PC-9 (cell line): ENCODE data around the gene KIAA1671. TPM values are rescaled to one million over a fixed set of nuclear protein-coding genes. Genes with fewer than 3 reads are reported as not detected.

Experiments used
- BruUV-seq: library from RNA; stranded (reverse); fragments of 400-500 nt; replicated peaks from 2 replicates; lab custom pipeline; 2021; lab: Mats Ljungman, UMichigan
- CTCF ChIA-PET: fragments of 300-600 bp; sonication (Branson Sonifier 250); formaldehyde crosslinking; loops from one replicate; lab custom pipeline; 2022; ENCODE audit warnings: antibody characterized with exemption; lab: Charles Lee
- POLR2A ChIA-PET: fragments of 300-600 bp; sonication (Branson Sonifier 250); formaldehyde crosslinking; loops from one replicate; lab custom pipeline; 2022; ENCODE audit warnings: antibody characterized with exemption; ENCODE audit not compliant: unreplicated experiment; lab: Charles Lee
- DNase-seq, 2 experiments: peaks; one replicate each; pipeline versions ENCODE4 v3.0.0 to v3.0.0-alpha.2; 2015 to 2022; ENCODE audit warnings: mixed read lengths in 1 of 2
- H2AFZ ChIP-seq: fragments of 200-600 bp; sonication (generic); 2 replicates; pipeline ENCODE4 v1.8.1; 2017; ENCODE audit warnings: antibody characterized with exemption
- H3F3A ChIP-seq: fragments of 200-600 bp; sonication (generic); 2 replicates; pipeline ENCODE4 v1.8.1; 2017; ENCODE audit warnings: antibody characterized with exemption, mild to moderate bottlenecking, low read depth; ENCODE audit not compliant: insufficient read depth
- H3K27ac ChIP-seq: fragments of 200-600 bp; sonication (generic); 2 replicates; pipeline ENCODE4 v1.6.1; 2016; ENCODE audit warnings: mixed run types
- H3K27me3 ChIP-seq: fragments of 200-600 bp; sonication (generic); 2 replicates; pipeline ENCODE4 v1.6.1; 2016; ENCODE audit warnings: low read depth, mixed run types; ENCODE audit not compliant: insufficient read depth
- H3K36me3 ChIP-seq: fragments of 200-600 bp; sonication (generic); 2 replicates; pipeline ENCODE4 v1.6.1; 2016; ENCODE audit warnings: low read depth, mixed run types
- H3K4me1 ChIP-seq: fragments of 200-600 bp; sonication (generic); replicated peaks from 2 replicates; pipeline ENCODE4 v1.6.1; 2016; ENCODE audit warnings: mixed run types; ENCODE audit not compliant: insufficient read depth
- H3K4me2 ChIP-seq: fragments of 200-600 bp; sonication (generic); 2 replicates; pipeline ENCODE4 v1.6.1; 2017; ENCODE audit warnings: mixed run types
- H3K4me3 ChIP-seq: fragments of 200-600 bp; sonication (generic); 2 replicates; pipeline ENCODE4 v1.6.1; 2016; ENCODE audit warnings: mixed run types
- H3K79me2 ChIP-seq: fragments of 200-600 bp; sonication (generic); 2 replicates; pipeline ENCODE4 v1.6.1; 2017; ENCODE audit warnings: low read depth, mixed run types
- H3K9me2 ChIP-seq: fragments of 200-600 bp; sonication (generic); 2 replicates; pipeline ENCODE4 v1.8.1; 2017; ENCODE audit warnings: mild to moderate bottlenecking; ENCODE audit not compliant: insufficient read depth
- H3K9me3 ChIP-seq: fragments of 200-600 bp; sonication (generic); 2 replicates; pipeline ENCODE4 v1.8.1; 2016; ENCODE audit warnings: low read depth; ENCODE audit not compliant: insufficient read depth
- H4K20me1 ChIP-seq: fragments of 200-600 bp; sonication (generic); 2 replicates; pipeline ENCODE4 v1.8.1; 2017; ENCODE audit not compliant: insufficient read depth
- EZH2 ChIP-seq: fragments of 200-600 bp; sonication (generic); IDR thresholded peaks from 2 replicates; pipeline ENCODE4 v1.8.0; 2017; ENCODE audit warnings: antibody characterized with exemption, low read depth
- intact Hi-C: fragments of 100-400 bp; cut with micrococcal nuclease; formaldehyde crosslinking; loops from one replicate; pipeline ENCODE4 v1.10.0; 2022; ENCODE audit not compliant: unreplicated experiment
- total RNA-seq: library from RNA; stranded (reverse); gene quantifications from 2 replicates; pipeline ENCODE4 v1.2.3, GENCODE V29; 2021
- TF ChIP-seq, protein P1 (sequence below): fragments of 200-600 bp; sonication (generic); conservative IDR thresholded peaks from 2 replicates; pipeline ENCODE4 v1.6.1; 2017; ENCODE audit warnings: mixed run types, antibody characterized with exemption, mild to moderate bottlenecking, moderate library complexity

KIAA1671 gene
- total RNA-seq, 1 experiment from 2014 or later = 44.3 TPM

DNA sequence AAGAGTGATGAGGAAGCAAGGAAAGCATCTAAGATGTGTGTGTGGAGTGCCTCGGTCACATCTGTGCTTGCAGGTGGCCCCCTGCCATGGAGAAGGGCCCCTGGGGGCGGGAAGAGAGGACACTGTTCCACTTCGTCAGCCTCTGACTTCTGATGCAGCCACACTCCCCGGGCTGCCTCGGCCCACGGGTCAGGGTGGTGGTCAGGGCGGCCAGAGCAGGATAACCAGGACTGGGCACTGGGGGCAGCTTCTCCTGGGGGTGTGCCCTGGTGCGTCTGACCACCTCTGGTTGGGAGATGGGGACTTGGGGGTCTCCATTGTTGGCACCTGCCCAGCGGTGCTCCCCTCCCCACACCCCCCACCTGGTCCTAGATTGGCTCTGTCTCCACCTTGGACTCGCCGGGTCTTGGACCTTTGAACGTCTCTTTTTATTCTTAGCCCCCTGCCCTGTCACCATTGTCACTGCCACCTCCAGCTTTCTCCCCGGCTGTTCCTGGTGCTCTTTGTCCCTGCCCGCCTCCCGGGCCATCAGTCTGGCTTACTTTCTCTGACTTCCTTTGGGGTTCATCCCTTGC lies 114.4 kb downstream of the KIAA1671 start:
- Histone ChIP-seq H3K9me3 (no peaks in the 10 kb centered on the region), H3K27me3 (no peaks in the 10 kb centered on the region), H3K9me2 (no peaks in the 10 kb centered on the region), H3K36me3 (no peaks in the 10 kb centered on the region), H3K4me1 (no peaks in the 10 kb centered on the region), H3K79me2 (no peaks in the 10 kb centered on the region), H4K20me1 (0 out of 2 replicates have a peak, but pooled peaks cover 4% of the 10 kb centered on the region), H3K27ac (no peak overlapping the region), H3K4me2 (no peak overlapping the region), H3F3A (no peaks in the 10 kb centered on the region), H3K4me3 (no peak overlapping the region), H2AFZ (no peak overlapping the region)
- ChIA-PET CTCF (no interaction called here), POLR2A (no interaction called here)
- BruUV-seq = no TSS peak
- no peak for TF ChIP-seq EZH2
- TF ChIP-seq, protein P1, sequence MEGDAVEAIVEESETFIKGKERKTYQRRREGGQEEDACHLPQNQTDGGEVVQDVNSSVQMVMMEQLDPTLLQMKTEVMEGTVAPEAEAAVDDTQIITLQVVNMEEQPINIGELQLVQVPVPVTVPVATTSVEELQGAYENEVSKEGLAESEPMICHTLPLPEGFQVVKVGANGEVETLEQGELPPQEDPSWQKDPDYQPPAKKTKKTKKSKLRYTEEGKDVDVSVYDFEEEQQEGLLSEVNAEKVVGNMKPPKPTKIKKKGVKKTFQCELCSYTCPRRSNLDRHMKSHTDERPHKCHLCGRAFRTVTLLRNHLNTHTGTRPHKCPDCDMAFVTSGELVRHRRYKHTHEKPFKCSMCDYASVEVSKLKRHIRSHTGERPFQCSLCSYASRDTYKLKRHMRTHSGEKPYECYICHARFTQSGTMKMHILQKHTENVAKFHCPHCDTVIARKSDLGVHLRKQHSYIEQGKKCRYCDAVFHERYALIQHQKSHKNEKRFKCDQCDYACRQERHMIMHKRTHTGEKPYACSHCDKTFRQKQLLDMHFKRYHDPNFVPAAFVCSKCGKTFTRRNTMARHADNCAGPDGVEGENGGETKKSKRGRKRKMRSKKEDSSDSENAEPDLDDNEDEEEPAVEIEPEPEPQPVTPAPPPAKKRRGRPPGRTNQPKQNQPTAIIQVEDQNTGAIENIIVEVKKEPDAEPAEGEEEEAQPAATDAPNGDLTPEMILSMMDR = no peak
- intact Hi-C loops = no loop called here
- no peak for DNase-seq

DNA sequence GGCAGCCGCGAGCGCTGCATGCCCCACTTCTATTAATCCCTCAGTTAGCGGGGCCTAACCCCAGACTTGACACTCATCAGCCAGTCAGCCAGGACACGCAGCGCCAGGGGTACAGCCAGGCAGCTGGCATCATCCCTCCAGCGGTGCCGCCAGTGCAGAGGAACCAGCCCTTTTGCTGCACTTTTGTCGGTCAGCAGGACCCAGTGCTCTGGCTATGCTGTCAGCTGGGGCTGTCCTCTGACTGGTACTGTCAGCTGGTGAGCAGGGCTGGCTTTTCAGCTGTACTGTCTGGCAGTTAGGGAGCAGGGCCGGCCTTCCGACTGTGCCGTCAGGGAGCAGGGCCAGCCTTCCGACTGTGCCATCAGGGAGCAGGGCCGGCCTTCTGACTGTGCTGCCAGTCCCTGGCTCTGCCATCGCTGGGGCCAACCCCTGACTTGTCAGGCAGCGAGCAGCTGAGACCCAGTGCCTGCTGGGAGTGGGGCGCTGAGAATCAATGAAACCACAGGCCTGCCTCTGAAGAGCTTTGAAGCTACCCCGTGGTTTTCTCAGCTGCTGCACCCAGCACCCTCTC lies 115.4 kb downstream of the KIAA1671 start:
- no peaks in the 10 kb centered on the region for H3F3A ChIP-seq
- H3K4me1 ChIP-seq = no peaks in the 10 kb centered on the region
- ChIA-PET POLR2A (no interaction called here), CTCF (no interaction called here)
- no peak overlapping the region for H2AFZ ChIP-seq
- peaks cover 4% of the 10 kb centered on the region; the same call in 1 of the 2 replicates for H4K20me1 ChIP-seq
- BruUV-seq = no TSS peak
- H3K79me2 ChIP-seq = no peaks in the 10 kb centered on the region
- H3K36me3 ChIP-seq = no peaks in the 10 kb centered on the region
- no peak overlapping the region for H3K4me3 ChIP-seq
- H3K4me2 ChIP-seq = no peak overlapping the region
- TF ChIP-seq, protein P1 = no peak
- TF ChIP-seq EZH2 = no peak
- H3K9me3 ChIP-seq = no peaks in the 10 kb centered on the region
- no peak for DNase-seq
- no peaks in the 10 kb centered on the region for H3K9me2 ChIP-seq
- intact Hi-C loops = no loop called here
- no peaks in the 10 kb centered on the region for H3K27me3 ChIP-seq
- H3K27ac ChIP-seq = no peak overlapping the region

DNA sequence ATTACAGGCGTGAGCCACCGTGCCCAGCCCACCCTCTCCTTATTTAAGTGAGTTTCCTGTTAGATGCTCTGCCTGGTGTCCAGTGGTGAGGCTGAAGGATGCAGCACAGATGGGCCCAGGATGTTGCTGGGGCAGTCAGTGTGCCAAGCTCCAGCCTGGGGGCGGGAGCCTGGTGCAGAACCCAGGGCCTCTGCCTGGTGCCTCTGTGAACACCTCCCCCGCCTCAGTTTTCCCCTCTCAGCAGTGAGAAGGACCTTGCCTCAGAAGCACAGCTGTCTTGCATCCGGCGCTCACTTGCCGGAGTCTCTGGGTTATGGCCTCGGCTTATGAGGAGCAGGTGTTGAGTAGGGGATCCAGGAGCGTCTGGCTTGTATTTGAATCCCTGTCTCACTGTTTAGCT lies 116.2 kb downstream of the KIAA1671 start:
- Histone ChIP-seq H3K36me3 (no peaks in the 10 kb centered on the region), H3K79me2 (no peaks in the 10 kb centered on the region), H3K9me2 (no peaks in the 10 kb centered on the region), H3K4me3 (no peak overlapping the region), H3K27ac (no peak overlapping the region), H3F3A (no peaks in the 10 kb centered on the region), H3K27me3 (no peaks in the 10 kb centered on the region), H3K4me2 (no peak overlapping the region), H3K4me1 (no peaks in the 10 kb centered on the region), H3K9me3 (no peaks in the 10 kb centered on the region), H4K20me1 (peaks cover 4% of the 10 kb centered on the region; the same call in 1 of the 2 replicates), H2AFZ (no peak overlapping the region)
- intact Hi-C loops = no loop called here
- no TSS peak for BruUV-seq
- CTCF ChIA-PET = no interaction called here
- POLR2A ChIA-PET = no interaction called here
- no peak for TF ChIP-seq EZH2
- TF ChIP-seq, protein P1 = no peak
- no peak for DNase-seq
